T1000 (cell line): ENCODE measurements around the gene PAX5.
"Not testable (repeated sequence)": the region's sequence is repeated elsewhere in the genome, so short reads cannot be mapped to it uniquely, and the experiment has no call there.

Source experiments
- DNase-seq: peaks from one replicate; lab custom pipeline; 2025; ENCODE audit warnings: mixed read lengths; lab: John Stamatoyannopoulos, UW

The PAX5 gene

GRCh38 chr9:36877239-36877638, 156.8 kb downstream of the PAX5 start:
- no peak for DNase-seq

- no peak for DNase-seq
Observed at GRCh38 chr9:36876056-36876455, 158.0 kb downstream of the PAX5 start.

GRCh38 chr9:36874921-36875320, 159.1 kb downstream of the PAX5 start:
- no peak for DNase-seq

GRCh38 chr9:36874261-36874660, 159.8 kb downstream of the PAX5 start:
- no peak for DNase-seq

- DNase-seq, result peak; percentile 1
Observed at GRCh38 chr9:36873247-36873875, 160.7 kb downstream of the PAX5 start.

- DNase-seq, result no peak
Observed at GRCh38 chr9:36872641-36873040, 161.4 kb downstream of the PAX5 start.

- no peak for DNase-seq
Observed at GRCh38 chr9:36871606-36872005, 162.5 kb downstream of the PAX5 start.

- no peak for DNase-seq
Observed at GRCh38 chr9:36870960-36871359, 163.1 kb downstream of the PAX5 start.

- DNase-seq, result not testable (repeated sequence)
Observed at GRCh38 chr9:36869605-36870004, 164.5 kb downstream of the PAX5 start.

GRCh38 chr9:36868586-36869282, 165.3 kb downstream of the PAX5 start:
- DNase-seq, result no peak

- no peak for DNase-seq
Observed at GRCh38 chr9:36867672-36868471, 166.2 kb downstream of the PAX5 start.

- DNase-seq, result no peak
Observed at GRCh38 chr9:36867241-36867640, 166.8 kb downstream of the PAX5 start.

- DNase-seq, result no peak
Observed at GRCh38 chr9:36866840-36867239, 167.2 kb downstream of the PAX5 start.

- DNase-seq, result no peak
Observed at GRCh38 chr9:36865731-36866635, 168.1 kb downstream of the PAX5 start.

GRCh38 chr9:36864491-36865410, 169.3 kb downstream of the PAX5 start:
- DNase-seq, result no peak

GRCh38 chr9:36862206-36863145, 171.6 kb downstream of the PAX5 start:
- DNase-seq, result no peak

- no peak for DNase-seq
Observed at GRCh38 chr9:36861528-36862205, 172.4 kb downstream of the PAX5 start.

- no peak for DNase-seq
Observed at GRCh38 chr9:36858805-36859375, 175.2 kb downstream of the PAX5 start.
